Right lobe of liver (tissue), 4 donors: ENCODE data around the gene SPATA24.

Experiments
- CTCF ChIP-seq, 4 donors: fragments of 200-600 bp in 3 of 4; fragments of 450-650 bp in 1 of 4; IDR thresholded peaks; one replicate each; pipeline versions ENCODE4 v1.5.1 to v1.8.0; 2016 to 2022; ENCODE audit warnings: antibody characterized with exemption in 4 of 4, mild to moderate bottlenecking in 2 of 4
- POLR2A ChIP-seq: fragments of 450-650 bp; IDR thresholded peaks from one replicate; pipeline ENCODE4 v1.6.1; 2017; ENCODE audit warnings: antibody characterized with exemption, mild to moderate bottlenecking
- donor health status: DM: no; HTN: no; CAD: no.
- donor health status: DM: no; HTN: no; CAD: no.
- donor health status: DM: no; HTN: yes; CAD: no.

GRCh38 chr5:139399501-139400121 lies 4.3 kb downstream of the SPATA24 start:
- TF ChIP-seq POLR2A (no peak), CTCF (IDR thresholded peaks at IDR 0.05) (no peak)
